Endothelial cell of umbilical vein (primary cell): ENCODE measurements around the gene NINL. TPM values are rescaled to one million over a fixed set of nuclear protein-coding genes. Genes with fewer than 3 reads are reported as not detected.

Experiments
- BruUV-seq: library from RNA; stranded (reverse); fragments of 400-500 nt; replicated peaks from 2 replicates; lab custom pipeline; 2021; lab: Mats Ljungman, UMichigan
- CTCF ChIA-PET: fragments of 300-600, 350-600 bp; sonication (Branson Sonifier 250); formaldehyde crosslinking; loops from one replicate; lab custom pipeline; 2021; ENCODE audit warnings: antibody characterized with exemption, inconsistent platforms; lab: Charles Lee
- POLR2A ChIA-PET: fragments of 300-600, 350-600 bp; sonication (Branson Sonifier 250); formaldehyde crosslinking; loops from one replicate; lab custom pipeline; 2021; ENCODE audit warnings: antibody characterized with exemption, inconsistent platforms; lab: Charles Lee
- DNase-seq: peaks from one replicate; pipeline ENCODE4 v3.0.0-alpha.2; 2011; ENCODE audit warnings: low read depth, low spot score
- FAIRE-seq: peaks from 2 replicates; lab custom pipeline; 2011; peaks lifted over from hg19 to GRCh38; lab: Jason Lieb, UNC
- H2AFZ ChIP-seq: 2 replicates; pipeline ENCODE4 v1.6.0; 2012; ENCODE audit warnings: low read depth, low read length, control low read depth, inconsistent platforms
- H3K27ac ChIP-seq: 2 replicates; pipeline ENCODE4 v1.5.1; 2011; ENCODE audit warnings: low read depth, mild to moderate bottlenecking, control low read depth, low read length, moderate library complexity; ENCODE audit not compliant: insufficient read depth
- H3K27me3 ChIP-seq, 2 experiments: 2 replicates each; pipeline versions ENCODE4 v1.6.0 to v1.6.1; 2011; ENCODE audit warnings: low read length in 2 of 2, mixed read lengths in 1 of 2; ENCODE audit not compliant: control insufficient read depth in 2 of 2, insufficient read depth in 2 of 2
- H3K36me3 ChIP-seq, 2 experiments: 2 replicates in 1 of 2; 3 replicates in 1 of 2; pipeline ENCODE4 v1.5.1; 2011; ENCODE audit warnings: low read length in 2 of 2, mild to moderate bottlenecking in 1 of 2, moderate library complexity in 1 of 2; ENCODE audit not compliant: control insufficient read depth in 2 of 2, insufficient read depth in 2 of 2; ENCODE audit errors: extremely low read depth in 1 of 2
- H3K4me1 ChIP-seq: 3 replicates; pipeline ENCODE4 v1.5.1; 2011; ENCODE audit warnings: mild to moderate bottlenecking, low read length; ENCODE audit not compliant: control insufficient read depth, insufficient read depth; ENCODE audit errors: extremely low read depth
- H3K4me2 ChIP-seq: 2 replicates; pipeline ENCODE4 v1.6.1; 2011; ENCODE audit warnings: low read length, control low read depth, mixed read lengths; ENCODE audit not compliant: insufficient read depth
- H3K4me3 ChIP-seq, 3 experiments: fragments of 200-600 bp in 1 of 3; sonication (generic), shearing (Covaris generic) in 1 of 3; replicated peaks in 1 of 3; 2 replicates each; pipeline ENCODE4 v1.5.1; 2011 to 2016; ENCODE audit warnings: control low read depth in 3 of 3, low read length in 3 of 3, mild to moderate bottlenecking in 2 of 3, inconsistent platforms in 1 of 3, low read depth in 1 of 3, moderate library complexity in 1 of 3; ENCODE audit not compliant: insufficient read depth in 1 of 3
- H3K79me2 ChIP-seq: 2 replicates; pipeline ENCODE4 v1.6.0; 2012; ENCODE audit warnings: low read length, inconsistent platforms; ENCODE audit not compliant: control insufficient read depth, insufficient read depth
- H3K9ac ChIP-seq: replicated peaks from 2 replicates; pipeline ENCODE3; 2011; ENCODE audit warnings: low read length, control low read depth; ENCODE audit not compliant: insufficient read depth; ENCODE audit errors: extremely low read depth
- H3K9me1 ChIP-seq: replicated peaks from 3 replicates; pipeline ENCODE4 v1.6.0; 2011; ENCODE audit warnings: mild to moderate bottlenecking, low read length; ENCODE audit not compliant: control insufficient read depth, insufficient read depth; ENCODE audit errors: extremely low read depth
- H3K9me3 ChIP-seq: replicated peaks from 2 replicates; pipeline ENCODE4 v1.5.1; 2012; ENCODE audit warnings: low read length, inconsistent platforms; ENCODE audit not compliant: control insufficient read depth, insufficient read depth
- H4K20me1 ChIP-seq: replicated peaks from 2 replicates; pipeline ENCODE3; 2011; ENCODE audit warnings: mild to moderate bottlenecking, low read length; ENCODE audit not compliant: control insufficient read depth, insufficient read depth; ENCODE audit errors: extremely low read depth
- CTCF ChIP-seq, 2 donors: IDR thresholded peaks; 1 replicate in 1 of 2; 2 replicates in 1 of 2; pipeline ENCODE4 v1.5.1; 2011; ENCODE audit warnings: low read length in 2 of 2, mild to moderate bottlenecking in 2 of 2, moderate library complexity in 2 of 2, control low read depth in 1 of 2, inconsistent platforms in 1 of 2, low read depth in 1 of 2; ENCODE audit not compliant: insufficient read depth in 1 of 2; ENCODE audit errors: extremely low read depth in 1 of 2
- EZH2 ChIP-seq: IDR thresholded peaks from 2 replicates; pipeline ENCODE4 v1.6.1; 2012; ENCODE audit warnings: borderline replicate concordance, low read depth, mild to moderate bottlenecking, moderate library complexity, low read length, inconsistent platforms; ENCODE audit not compliant: severe bottlenecking
- FOS ChIP-seq: IDR thresholded peaks from 2 replicates; pipeline ENCODE4 v1.6.1; 2011; ENCODE audit warnings: mild to moderate bottlenecking, low read length, moderate library complexity, borderline replicate concordance; ENCODE audit not compliant: insufficient read depth
- GATA2 ChIP-seq: IDR thresholded peaks from 2 replicates; pipeline ENCODE4 v1.7.0; 2011; ENCODE audit warnings: low read depth, mild to moderate bottlenecking, moderate library complexity, mixed read lengths, low read length; ENCODE audit not compliant: insufficient read length, insufficient read depth
- JUN ChIP-seq: IDR thresholded peaks from 2 replicates; pipeline ENCODE4 v1.6.1; 2011; ENCODE audit warnings: borderline replicate concordance, low read depth; ENCODE audit not compliant: insufficient read length, insufficient read depth
- MAX ChIP-seq: IDR thresholded peaks from 2 replicates; pipeline ENCODE4 v1.6.1; 2011; ENCODE audit not compliant: insufficient read depth, insufficient read length
- MYC ChIP-seq: IDR thresholded peaks from one replicate; pipeline ENCODE4 v1.6.1; 2011; ENCODE audit warnings: mild to moderate bottlenecking, low read depth, low read length
- POLR2A ChIP-seq: IDR thresholded peaks from 2 replicates; pipeline ENCODE4 v1.6.1; 2012; ENCODE audit warnings: low read depth, mild to moderate bottlenecking, control low read depth, low read length
- POLR2AphosphoS5 ChIP-seq: IDR thresholded peaks from 2 replicates; pipeline ENCODE4 v1.6.1; 2012; ENCODE audit warnings: low read depth, mild to moderate bottlenecking, control low read depth, low read length, moderate library complexity; ENCODE audit not compliant: insufficient read depth
- dilution Hi-C: fragments of 300-500 bp; cut with MboI; formaldehyde crosslinking; loops from one replicate; pipeline ENCODE4 v1.15.0; 2019; ENCODE audit warnings: low sequenced_read_pairs; ENCODE audit not compliant: extremely low pct_ligation_motif_present
- intact Hi-C: fragments of 100-400 bp; cut with micrococcal nuclease; formaldehyde crosslinking; loops from one replicate; pipeline ENCODE4 v1.10.0; 2022
- polyA plus RNA-seq, 4 experiments: library from polyadenylated mRNA; depleted of rRNA in 3 of 4; stranded (reverse) in 3 of 4; unstranded in 1 of 4; fragments of >200 nt; gene quantifications; 2 replicates each; pipeline versions ENCODE4 v1.2.1 to v1.2.3, GENCODE V29; 2011 to 2012; ENCODE audit warnings: missing spikeins in 1 of 4
- total RNA-seq: library from RNA; stranded (reverse); gene quantifications from 2 replicates; pipeline ENCODE4 v1.2.3, GENCODE V29; 2021

NINL gene
- total and polyA plus RNA-seq, 2 donors (not counting 3 experiments of a cell fraction or from before 2014, with no cell fraction given), result 13.2 to 25.5 TPM

DNA sequence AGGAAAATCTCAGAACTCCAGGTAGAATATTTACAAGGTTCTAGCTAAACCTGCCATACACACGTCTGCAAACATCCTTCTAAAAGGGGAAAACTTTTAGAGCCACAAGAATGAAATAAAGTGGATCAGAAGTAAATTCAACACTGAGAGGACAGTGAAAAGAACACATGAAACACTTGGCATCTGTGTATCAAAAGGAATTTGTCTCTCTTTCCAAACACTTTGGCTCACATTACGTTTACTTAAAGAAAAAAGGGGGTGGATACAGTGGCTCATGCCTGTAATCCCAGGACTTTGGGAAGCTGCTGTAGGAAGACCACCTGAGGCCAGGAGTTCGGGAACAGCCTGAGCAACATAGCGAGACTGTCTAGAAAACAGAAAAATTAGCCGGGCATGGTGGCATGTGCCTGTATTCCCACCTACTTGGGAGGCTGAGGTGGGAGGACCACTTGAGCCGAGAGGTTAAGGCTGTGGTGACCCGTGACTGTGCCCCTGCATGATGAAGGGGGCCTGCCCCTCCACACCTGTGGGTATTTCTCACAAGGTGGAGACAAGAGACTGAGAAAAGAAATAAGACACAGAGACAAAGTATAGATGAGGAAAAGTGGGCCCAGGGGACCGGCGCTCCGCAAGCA is 35.4 kb downstream of the NINL start:
- dilution Hi-C loops (no loop called here), intact Hi-C loops (no loop called here)
- Histone ChIP-seq H2AFZ (no peak overlapping the region), H3K4me1 (no peaks in the 10 kb centered on the region), H3K9ac (no peak overlapping the region), H3K4me2 (no peak overlapping the region), H3K9me1 (no peaks in the 10 kb centered on the region), H3K27me3 (no peaks in the 10 kb centered on the region), H3K9me3 (no peaks in the 10 kb centered on the region), H3K36me3 (no peaks in the 10 kb centered on the region), H3K79me2 (no peaks in the 10 kb centered on the region), H4K20me1 (no peaks in the 10 kb centered on the region), H3K4me3 (no peak overlapping the region), H3K27ac (no peak overlapping the region)
- POLR2A ChIA-PET, result no interaction called here
- no peak for DNase-seq
- TF ChIP-seq MAX (no peak), POLR2A (no peak), EZH2 (no peak), GATA2 (no peak), MYC (no peak)
- no TSS peak for BruUV-seq
- no peak for FAIRE-seq
- CTCF ChIA-PET, result no interaction called here

DNA sequence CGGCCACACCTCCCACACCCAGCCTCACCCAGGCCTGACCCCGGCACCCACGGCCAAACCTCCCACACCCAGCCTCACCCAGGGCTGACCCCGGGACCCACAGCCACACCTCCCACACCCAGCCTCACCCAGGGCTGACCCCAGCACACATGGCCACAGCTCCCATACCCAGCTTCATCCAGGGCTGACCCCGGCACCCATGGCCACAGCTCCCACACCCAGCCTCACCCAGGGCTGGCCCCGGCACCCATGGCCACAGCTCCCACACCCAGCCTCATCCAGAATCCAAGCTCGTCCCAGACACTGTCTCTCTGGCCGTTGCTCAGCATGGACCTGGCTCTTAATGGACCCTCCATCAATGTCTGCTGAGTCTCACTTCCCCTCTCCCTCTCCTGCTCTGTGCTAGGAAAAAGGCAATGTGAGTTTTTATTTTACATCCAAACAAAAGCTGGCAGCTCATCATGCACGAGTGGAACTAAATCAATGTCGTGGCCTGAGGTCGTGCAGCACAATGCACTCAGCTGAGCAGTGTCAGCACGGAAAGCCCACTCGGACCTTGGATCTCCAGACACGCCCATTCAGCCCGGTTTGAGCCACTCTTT is 36.1 kb downstream of the NINL start:
- POLR2A ChIA-PET, result no interaction called here
- no peak overlapping the region for H3K4me3 ChIP-seq
- no peaks in the 10 kb centered on the region for H3K4me1 ChIP-seq
- no peak overlapping the region for H3K9ac ChIP-seq
- no TSS peak for BruUV-seq
- DNase-seq (no peak), FAIRE-seq (no peak)
- no peaks in the 10 kb centered on the region for H3K36me3 ChIP-seq
- H3K4me2 ChIP-seq, result no peak overlapping the region
- dilution Hi-C loops (no loop called here), intact Hi-C loops (no loop called here)
- H3K9me1 ChIP-seq, result no peaks in the 10 kb centered on the region
- no peak overlapping the region for H3K27ac ChIP-seq
- H2AFZ ChIP-seq, result no peak overlapping the region
- no peak for TF ChIP-seq GATA2
- TF ChIP-seq POLR2A, result no peak
- TF ChIP-seq JUN, result no peak
- TF ChIP-seq MYC, result no peak
- no peak for TF ChIP-seq EZH2
- no peak for TF ChIP-seq CTCF (IDR thresholded peaks at IDR 0.05; ENCODE audit: extremely low read depth in 1 of 2, insufficient read depth in 1 of 2, low read depth in 1 of 2, low read length in 2 of 2)
- no peak for TF ChIP-seq MAX
- TF ChIP-seq POLR2AphosphoS5, result no peak
- TF ChIP-seq FOS, result no peak
- no peaks in the 10 kb centered on the region for H3K79me2 ChIP-seq
- no peaks in the 10 kb centered on the region for H3K27me3 ChIP-seq
- no peaks in the 10 kb centered on the region for H3K9me3 ChIP-seq
- CTCF ChIA-PET, result no interaction called here
- H4K20me1 ChIP-seq, result no peaks in the 10 kb centered on the region
